Measurements from ENCODE around the gene CPN2.

- TF ChIP-seq POLR2AphosphoS5 (IDR thresholded peaks at IDR 0.05; ENCODE audit: low read depth, low read length) (no peak), POLR2A (IDR thresholded peaks at IDR 0.05; ENCODE audit: low read depth, low read length) (no peak), TAF1 (IDR thresholded peaks at IDR 0.05; ENCODE audit: borderline replicate concordance, low read depth, low read length) (no peak)
These were observed 52.5 kb downstream of the CPN2 start for GRCh38 chr3:194298331-194299227.

Data from GM12892 (cell line).